NT2/D1 (cell line): ENCODE data around the gene RNFT1.
"Not testable (repeated sequence)": the region's sequence is repeated elsewhere in the genome, so short reads cannot be mapped to it uniquely, and the experiment has no call there.

ENCODE experiments used
- DNase-seq: peaks from one replicate; pipeline ENCODE4 v3.0.0-alpha.2; 2011; ENCODE audit warnings: low read depth, low spot score
- H3K27me3 ChIP-seq: 2 replicates; pipeline ENCODE4 v1.6.0; 2011; ENCODE audit warnings: mild to moderate bottlenecking; ENCODE audit not compliant: insufficient read length, insufficient read depth
- H3K36me3 ChIP-seq: 2 replicates; pipeline ENCODE4 v1.6.1; 2011; ENCODE audit warnings: mild to moderate bottlenecking, low read length, mixed read lengths; ENCODE audit not compliant: insufficient read depth, insufficient read length
- H3K4me1 ChIP-seq: 2 replicates; pipeline ENCODE4 v1.5.1; 2011; ENCODE audit not compliant: insufficient read depth, insufficient read length
- H3K4me3 ChIP-seq: 2 replicates; pipeline ENCODE4 v1.5.1; 2011; ENCODE audit warnings: low read depth; ENCODE audit not compliant: insufficient read length
- H3K9ac ChIP-seq: 2 replicates; pipeline ENCODE4 v1.6.0; 2011; ENCODE audit warnings: low read depth; ENCODE audit not compliant: insufficient read length
- H3K9me3 ChIP-seq: 2 replicates; pipeline ENCODE4 v1.5.1; 2011; ENCODE audit warnings: mild to moderate bottlenecking, low read length; ENCODE audit not compliant: insufficient read depth
- SUZ12 ChIP-seq: IDR thresholded peaks from 2 replicates; pipeline ENCODE4 v1.6.1; 2011; ENCODE audit not compliant: insufficient read length, insufficient read depth; ENCODE audit errors: extremely low read depth
- YY1 ChIP-seq: IDR thresholded peaks from 2 replicates; pipeline ENCODE4 v1.6.1; 2011; ENCODE audit not compliant: insufficient read length, insufficient read depth
- ZNF274 ChIP-seq: IDR thresholded peaks from 2 replicates; pipeline ENCODE4 v1.6.1; 2011; ENCODE audit warnings: mild to moderate bottlenecking, low read depth, low read length

Gene RNFT1

GRCh38 chr17:59964482-59965328 lies at the start of gene RNFT1:
Gene RNFT1 (minus strand): TSS chr17:59964740. CDS start chr17:59964663, 77 bp downstream.
- Histone ChIP-seq H3K4me1 (no peaks in the 10 kb centered on the region), H3K4me3 (peak within 1 kb of the TSS; percentile 58), H3K27me3 (peaks cover 21% of the 10 kb centered on the region), H3K9ac (peak within 1 kb of the TSS; percentile 88), H3K36me3 (peaks cover 10% of the 10 kb centered on the region), H3K9me3 (no peaks in the 10 kb centered on the region)
- no peak for TF ChIP-seq SUZ12
- no peak for TF ChIP-seq YY1
- TF ChIP-seq ZNF274 = no peak
- DNase-seq = peak; percentile 49

- H3K4me3 ChIP-seq, H3K9me3 ChIP-seq, H3K4me1 ChIP-seq, H3K27me3 ChIP-seq, H3K36me3 ChIP-seq, H3K9ac ChIP-seq, DNase-seq: not testable (repeated sequence)
Observed at GRCh38 chr17:60009326-60009725, 44.8 kb upstream of the RNFT1 start.

- H3K36me3 ChIP-seq, H3K4me1 ChIP-seq, H3K9ac ChIP-seq, H3K27me3 ChIP-seq, H3K9me3 ChIP-seq, H3K4me3 ChIP-seq, DNase-seq: not testable (repeated sequence)
Observed at GRCh38 chr17:60008377-60008776, 43.8 kb upstream of the RNFT1 start.

- Histone ChIP-seq H3K27me3 (no peaks in the 10 kb centered on the region), H3K9ac (no peak overlapping the region), H3K9me3 (no peaks in the 10 kb centered on the region), H3K36me3 (no peaks in the 10 kb centered on the region), H3K4me1 (peaks cover 2% of the 10 kb centered on the region), H3K4me3 (no peak overlapping the region)
- no peak for TF ChIP-seq ZNF274
- no peak for TF ChIP-seq SUZ12
- no peak for TF ChIP-seq YY1
- no peak for DNase-seq
Observed at GRCh38 chr17:60006160-60006559, 41.6 kb upstream of the RNFT1 start.

GRCh38 chr17:60004561-60004960 lies 40.0 kb upstream of the RNFT1 start:
- H3K9ac ChIP-seq, H3K36me3 ChIP-seq, DNase-seq, H3K4me3 ChIP-seq, H3K4me1 ChIP-seq, H3K27me3 ChIP-seq, H3K9me3 ChIP-seq: not testable (repeated sequence)

GRCh38 chr17:60002405-60002804 lies 37.9 kb upstream of the RNFT1 start:
- H3K9ac ChIP-seq, H3K27me3 ChIP-seq, H3K36me3 ChIP-seq, H3K4me1 ChIP-seq, H3K9me3 ChIP-seq, H3K4me3 ChIP-seq, DNase-seq: not testable (repeated sequence)

- not testable (repeated sequence) for DNase-seq, H3K9me3 ChIP-seq, H3K36me3 ChIP-seq, H3K9ac ChIP-seq, H3K27me3 ChIP-seq, H3K4me1 ChIP-seq, H3K4me3 ChIP-seq
Observed at GRCh38 chr17:59996608-59997007, 32.1 kb upstream of the RNFT1 start.

GRCh38 chr17:59975166-59975565 lies 10.6 kb upstream of the RNFT1 start:
- H3K36me3 ChIP-seq, H3K4me3 ChIP-seq, DNase-seq, H3K9ac ChIP-seq, H3K27me3 ChIP-seq, H3K4me1 ChIP-seq, H3K9me3 ChIP-seq: not testable (repeated sequence)

- not testable (repeated sequence) for H3K9me3 ChIP-seq, DNase-seq, H3K36me3 ChIP-seq, H3K9ac ChIP-seq, H3K27me3 ChIP-seq, H3K4me1 ChIP-seq, H3K4me3 ChIP-seq
Observed at GRCh38 chr17:59973483-59973882, 8.9 kb upstream of the RNFT1 start.
